H9 (cell line): ENCODE data around the gene SPEN. TPM values are rescaled to one million over a fixed set of nuclear protein-coding genes. Genes with fewer than 3 reads are reported as not detected.
A peak's percentile ranks its signal among the peaks of the same experiment; 100 is the strongest.

Experiments used
- DNase-seq: peaks from one replicate; pipeline ENCODE4 v3.0.0-alpha.2; 2017
- H2AFZ ChIP-seq: one replicate; pipeline ENCODE4 v1.6.1; 2013; ENCODE audit warnings: mild to moderate bottlenecking, low read length, control low read depth, moderate library complexity
- H2AK5ac ChIP-seq: 2 replicates; pipeline ENCODE4 v1.6.1; 2013; ENCODE audit warnings: low read length, control low read depth, mixed read lengths; ENCODE audit not compliant: insufficient read length
- H2BK120ac ChIP-seq: one replicate; pipeline ENCODE4 v1.6.1; 2013; ENCODE audit warnings: low read depth, mild to moderate bottlenecking, low read length, control low read depth, inconsistent platforms; ENCODE audit not compliant: poor library complexity, severe bottlenecking
- H2BK12ac ChIP-seq: 2 replicates; pipeline ENCODE4 v1.6.1; 2013; ENCODE audit warnings: low read length, control low read depth, mixed read lengths, low read depth; ENCODE audit not compliant: insufficient read length
- H2BK15ac ChIP-seq: 2 replicates; pipeline ENCODE4 v1.6.1; 2013; ENCODE audit warnings: low read depth, low read length, control low read depth
- H2BK20ac ChIP-seq: one replicate; pipeline ENCODE4 v1.6.1; 2013; ENCODE audit warnings: low read depth, mild to moderate bottlenecking, low read length, control low read depth, inconsistent platforms; ENCODE audit not compliant: poor library complexity, severe bottlenecking
- H2BK5ac ChIP-seq: 2 replicates; pipeline ENCODE4 v1.6.1; 2013; ENCODE audit warnings: low read length, control low read depth, mixed read lengths; ENCODE audit not compliant: insufficient read length
- H3K14ac ChIP-seq: 2 replicates; pipeline ENCODE4 v1.6.1; 2013; ENCODE audit warnings: low read length, control low read depth; ENCODE audit not compliant: insufficient read depth
- H3K18ac ChIP-seq: 2 replicates; pipeline ENCODE4 v1.6.1; 2013; ENCODE audit warnings: low read depth, mild to moderate bottlenecking, mixed read lengths, low read length, control low read depth; ENCODE audit not compliant: insufficient read length
- H3K23ac ChIP-seq: 2 replicates; pipeline ENCODE4 v1.6.1; 2013; ENCODE audit warnings: low read length, control low read depth, mixed read lengths, low read depth; ENCODE audit not compliant: insufficient read length
- H3K23me2 ChIP-seq: 2 replicates; pipeline ENCODE4 v1.6.1; 2013; ENCODE audit warnings: low read depth, mild to moderate bottlenecking, mixed read lengths, low read length, control low read depth; ENCODE audit not compliant: insufficient read length, poor library complexity, severe bottlenecking
- H3K27ac ChIP-seq: 2 replicates; pipeline ENCODE4 v1.5.1; 2013; ENCODE audit warnings: low read length, control low read depth, mixed read lengths, low read depth; ENCODE audit not compliant: insufficient read length
- H3K27me3 ChIP-seq: 2 replicates; pipeline ENCODE4 v1.6.1; 2013; ENCODE audit warnings: low read length, control low read depth, inconsistent platforms; ENCODE audit not compliant: insufficient read depth
- H3K4ac ChIP-seq: 2 replicates; pipeline ENCODE4 v1.6.1; 2013; ENCODE audit warnings: low read depth, mild to moderate bottlenecking, control low read depth, inconsistent platforms, low read length, moderate library complexity
- H3K4me1 ChIP-seq: 2 replicates; pipeline ENCODE4 v1.6.1; 2013; ENCODE audit warnings: low read length, control low read depth, inconsistent platforms; ENCODE audit not compliant: insufficient read depth
- H3K4me2 ChIP-seq: 2 replicates; pipeline ENCODE4 v1.6.1; 2013; ENCODE audit warnings: low read length, control low read depth, mixed read lengths; ENCODE audit not compliant: insufficient read length, insufficient read depth
- H3K56ac ChIP-seq: 2 replicates; pipeline ENCODE4 v1.6.1; 2013; ENCODE audit warnings: low read depth, mild to moderate bottlenecking, mixed read lengths, low read length, control low read depth; ENCODE audit not compliant: insufficient read length
- H3K79me1 ChIP-seq: 2 replicates; pipeline ENCODE4 v1.6.1; 2013; ENCODE audit warnings: low read depth, mild to moderate bottlenecking, moderate library complexity, low read length, control low read depth, inconsistent platforms; ENCODE audit not compliant: insufficient read depth, poor library complexity, severe bottlenecking
- H3K79me2 ChIP-seq: 2 replicates; pipeline ENCODE4 v1.6.1; 2013; ENCODE audit warnings: low read length, control low read depth, inconsistent platforms; ENCODE audit not compliant: insufficient read depth
- H3K9ac ChIP-seq: 2 replicates; pipeline ENCODE4 v1.6.1; 2013; ENCODE audit warnings: low read length, control low read depth, mixed read lengths; ENCODE audit not compliant: insufficient read length; ENCODE audit errors: extremely low read depth
- H3K9me3 ChIP-seq: one replicate; pipeline ENCODE4 v1.6.1; 2013; ENCODE audit warnings: low read depth, low read length, inconsistent platforms; ENCODE audit not compliant: control insufficient read depth
- H3T11ph ChIP-seq: one replicate; pipeline ENCODE4 v1.6.1; 2013; ENCODE audit warnings: mild to moderate bottlenecking, low read length, control low read depth, inconsistent platforms
- H4K20me1 ChIP-seq: one replicate; pipeline ENCODE4 v1.6.1; 2013; ENCODE audit not compliant: control insufficient read depth, insufficient read length, insufficient read depth
- H4K5ac ChIP-seq: 2 replicates; pipeline ENCODE4 v1.6.1; 2013; ENCODE audit warnings: low read depth, mild to moderate bottlenecking, mixed read lengths, low read length, control low read depth; ENCODE audit not compliant: insufficient read length
- H4K8ac ChIP-seq: replicated peaks from 2 replicates; pipeline ENCODE4 v1.6.1; 2013; ENCODE audit warnings: low read length, control low read depth, mixed read lengths, low read depth; ENCODE audit not compliant: insufficient read length
- H4K91ac ChIP-seq: 2 replicates; pipeline ENCODE4 v1.6.1; 2013; ENCODE audit warnings: low read depth, mild to moderate bottlenecking, moderate library complexity, mixed read lengths, low read length, control low read depth; ENCODE audit not compliant: insufficient read length
- H3K27ac Mint-ChIP-seq, 3 experiments: 2 replicates in 2 of 3; 3 replicates in 1 of 3; pipeline ENCODE4 v1.8.0; 2020 to 2021; ENCODE audit warnings: mixed read lengths in 3 of 3, mild to moderate bottlenecking in 1 of 3, moderate library complexity in 1 of 3
- H3K27me3 Mint-ChIP-seq: 2 replicates; pipeline ENCODE4 v1.8.0; 2021; ENCODE audit warnings: low read depth, mild to moderate bottlenecking, moderate library complexity, mixed read lengths
- H3K36me3 Mint-ChIP-seq, 3 experiments: 2 replicates in 2 of 3; 3 replicates in 1 of 3; pipeline ENCODE4 v1.8.0; 2020 to 2021; ENCODE audit warnings: low read depth in 3 of 3, mixed read lengths in 3 of 3; ENCODE audit not compliant: insufficient read depth in 1 of 3
- H3K4me1 Mint-ChIP-seq, 2 experiments: 2 replicates each; pipeline ENCODE4 v1.8.0; 2020; ENCODE audit warnings: mixed read lengths in 2 of 2
- H3K4me3 Mint-ChIP-seq, 2 experiments: 2 replicates in 1 of 2; 3 replicates in 1 of 2; pipeline ENCODE4 v1.8.0; 2020 to 2021; ENCODE audit warnings: mild to moderate bottlenecking in 2 of 2, mixed read lengths in 2 of 2, moderate library complexity in 1 of 2
- H3K9me3 Mint-ChIP-seq, 2 experiments: 2 replicates in 1 of 2; 3 replicates in 1 of 2; pipeline ENCODE4 v1.8.0; 2020; ENCODE audit warnings: mild to moderate bottlenecking in 2 of 2, mixed read lengths in 2 of 2, moderate library complexity in 1 of 2
- WGBS: extraction: QIAGEN DNeasy Blood & Tissue Kit; methylation state at CpG from one replicate; pipeline ENCODE4 v1.1.7; 2013; ENCODE audit warnings: missing lambda C conversion rate, low lambda C conversion rate, mixed read lengths; ENCODE audit not compliant: insufficient read length; ENCODE audit errors: extremely low coverage; 5-methylcytosine and 5-hydroxymethylcytosine counted together
- total RNA-seq: library from RNA; stranded (reverse); gene quantifications from 2 replicates; pipeline ENCODE4 v1.2.1, GENCODE V29; 2021
- TF ChIP-seq, protein P1 (sequence below): fragments of 200-600 bp; sonication (generic); conservative IDR thresholded peaks from 3 replicates; pipeline ENCODE4 v1.8.0; 2021; ENCODE audit warnings: antibody characterized with exemption, mild to moderate bottlenecking

SPEN gene
- total RNA-seq, 1 experiment from 2014 or later: 59.6 TPM

DNA sequence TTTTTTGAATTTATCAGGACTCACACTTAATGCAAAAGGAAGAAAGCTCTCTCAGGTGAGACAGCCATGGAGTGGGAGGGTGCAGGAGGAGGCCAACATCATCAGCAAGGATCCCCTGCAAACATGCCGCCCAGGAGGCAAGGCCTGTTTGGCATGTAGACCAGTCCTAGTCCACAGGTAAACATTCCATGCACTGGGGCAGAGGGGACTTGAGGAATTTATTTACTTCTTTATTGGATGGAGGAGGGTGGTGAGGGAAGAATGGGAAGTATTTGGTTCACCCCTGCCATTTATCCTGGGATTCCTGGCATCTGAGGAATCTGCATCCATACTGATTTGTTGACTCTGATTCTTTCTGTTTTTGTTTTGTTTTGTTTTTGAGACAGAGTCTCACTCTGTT is 38.6 kb upstream of the SPEN start:
- Histone ChIP-seq H3K14ac (no peak overlapping the region), H4K20me1 (no peaks in the 10 kb centered on the region), H3K23ac (no peak overlapping the region), H2AK5ac (no peak overlapping the region), H4K8ac (no peak overlapping the region), H3K79me1 (no peaks in the 10 kb centered on the region), H2BK12ac (no peak overlapping the region), H3K18ac (no peak overlapping the region), H3K27ac (no peak overlapping the region), H4K91ac (no peak overlapping the region), H3K79me2 (no peaks in the 10 kb centered on the region), H3K4me2 (no peak overlapping the region), H2BK5ac (no peak overlapping the region), H4K5ac (no peak overlapping the region), H2BK15ac (no peak overlapping the region), H3K23me2 (no peaks in the 10 kb centered on the region), H3K9me3 (no peaks in the 10 kb centered on the region), H2AFZ (no peak overlapping the region), H3K56ac (no peak overlapping the region), H3K4me1 (no peaks in the 10 kb centered on the region; the same call in 1 of the 2 replicates), H3K4ac (no peak overlapping the region), H3T11ph (no peak overlapping the region), H2BK20ac (no peak overlapping the region), H2BK120ac (no peak overlapping the region), H3K9ac (no peak overlapping the region), H3K27me3 (no peaks in the 10 kb centered on the region)
- Mint-ChIP-seq H3K4me3 (no peak overlapping the region), H3K36me3 (no peaks in the 10 kb centered on the region), H3K9me3 (no peaks in the 10 kb centered on the region), H3K4me1 (peaks cover 6 to 7% of the 10 kb centered on the region in 2 experiments), H3K27me3 (peaks cover 2% of the 10 kb centered on the region; the same call in 1 of the 2 replicates), H3K27ac (peak overlapping the region in 2 of 3 experiments; percentile 33 to 94; a peak in 4 of 7 replicates)
- no peak for DNase-seq
- WGBS: no CpG with 5 or more reads among the region's 1 CpG
- TF ChIP-seq, protein P1, sequence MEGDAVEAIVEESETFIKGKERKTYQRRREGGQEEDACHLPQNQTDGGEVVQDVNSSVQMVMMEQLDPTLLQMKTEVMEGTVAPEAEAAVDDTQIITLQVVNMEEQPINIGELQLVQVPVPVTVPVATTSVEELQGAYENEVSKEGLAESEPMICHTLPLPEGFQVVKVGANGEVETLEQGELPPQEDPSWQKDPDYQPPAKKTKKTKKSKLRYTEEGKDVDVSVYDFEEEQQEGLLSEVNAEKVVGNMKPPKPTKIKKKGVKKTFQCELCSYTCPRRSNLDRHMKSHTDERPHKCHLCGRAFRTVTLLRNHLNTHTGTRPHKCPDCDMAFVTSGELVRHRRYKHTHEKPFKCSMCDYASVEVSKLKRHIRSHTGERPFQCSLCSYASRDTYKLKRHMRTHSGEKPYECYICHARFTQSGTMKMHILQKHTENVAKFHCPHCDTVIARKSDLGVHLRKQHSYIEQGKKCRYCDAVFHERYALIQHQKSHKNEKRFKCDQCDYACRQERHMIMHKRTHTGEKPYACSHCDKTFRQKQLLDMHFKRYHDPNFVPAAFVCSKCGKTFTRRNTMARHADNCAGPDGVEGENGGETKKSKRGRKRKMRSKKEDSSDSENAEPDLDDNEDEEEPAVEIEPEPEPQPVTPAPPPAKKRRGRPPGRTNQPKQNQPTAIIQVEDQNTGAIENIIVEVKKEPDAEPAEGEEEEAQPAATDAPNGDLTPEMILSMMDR: no peak
